ENCODE data around the gene SLX4. TPM values are rescaled to one million over a fixed set of nuclear protein-coding genes. Genes with fewer than 3 reads are reported as not detected.

The SLX4 gene
- total RNA-seq, 4 donors from 2014 or later: 3.1 to 5.6 (median 3.9) TPM

- no peak for TF ChIP-seq POLR2A (IDR thresholded peaks at IDR 0.05)
- TF ChIP-seq CTCF (IDR thresholded peaks at IDR 0.05): no peak
- Histone ChIP-seq H3K4me1 (peaks cover 0 to 44% (median 11%) of the 10 kb centered on the region in 3 donors), H3K27ac (peak overlapping the region in 3 of 4 donors; percentile 58 to 71 (median 60)), H3K4me3 (peak overlapping the region in 2 of 4 donors; percentile 2 to 14), H3K27me3 (no peaks in the 10 kb centered on the region), H3K36me3 (peaks cover 0 to 32% (median 2%) of the 10 kb centered on the region in 3 donors), H3K9me3 (no peaks in the 10 kb centered on the region)
- intact Hi-C loops (cut with DNase I): no loop called here
- DNase-seq: no peak
- WGBS, 2 donors: 58 to 64% methylated on average over 10 to 12 of the region's 14 CpGs
Observed at GRCh38 chr16:3643095-3643730, 31.8 kb upstream of the SLX4 start.

GRCh38 chr16:3642397-3643094 lies 31.1 kb upstream of the SLX4 start:
- Histone ChIP-seq H3K9me3 (no peaks in the 10 kb centered on the region), H3K27ac (peak overlapping the region in 3 of 4 donors; percentile 58 to 71 (median 60)), H3K4me1 (peaks cover 0 to 48% (median 11%) of the 10 kb centered on the region in 3 donors), H3K27me3 (no peaks in the 10 kb centered on the region), H3K36me3 (peaks cover 0 to 32% (median 2%) of the 10 kb centered on the region in 3 donors), H3K4me3 (peak overlapping the region in 2 of 4 donors; percentile 2 to 14)
- TF ChIP-seq CTCF (IDR thresholded peaks at IDR 0.05) (no peak), POLR2A (IDR thresholded peaks at IDR 0.05) (no peak)
- intact Hi-C loops (cut with DNase I): no loop called here
- 34 to 48% methylated on average over 4 to 10 of the region's 21 CpGs for WGBS, 2 donors
- no peak for DNase-seq

GRCh38 chr16:3641801-3642396 lies 30.5 kb upstream of the SLX4 start:
- H3K4me3 ChIP-seq: no peak overlapping the region
- intact Hi-C loops (cut with DNase I): no loop called here
- H3K9me3 ChIP-seq: no peaks in the 10 kb centered on the region
- peaks cover 0 to 32% (median 2%) of the 10 kb centered on the region in 3 donors for H3K36me3 ChIP-seq
- TF ChIP-seq POLR2A (IDR thresholded peaks at IDR 0.05) (no peak), CTCF (IDR thresholded peaks at IDR 0.05) (no peak)
- no peak overlapping the region for H3K27ac ChIP-seq
- H3K27me3 ChIP-seq: no peaks in the 10 kb centered on the region
- peaks cover 0 to 54% (median 11%) of the 10 kb centered on the region in 3 donors for H3K4me1 ChIP-seq
- no peak for DNase-seq
- WGBS, 2 donors: 100% methylated on average over 1 of the region's 9 CpGs; no CpG with 5 or more reads in 1 of the 2 donors

- intact Hi-C loops (cut with DNase I): no loop called here
- H3K4me1 ChIP-seq: peaks cover 0 to 46% (median 7%) of the 10 kb centered on the region in 3 donors
- H3K36me3 ChIP-seq: peaks cover 0 to 32% (median 2%) of the 10 kb centered on the region in 3 donors
- no peak for DNase-seq
- no peak for TF ChIP-seq CTCF (IDR thresholded peaks at IDR 0.05)
- no peak for TF ChIP-seq POLR2A (IDR thresholded peaks at IDR 0.05)
- no peak overlapping the region for H3K4me3 ChIP-seq
- H3K27ac ChIP-seq: no peak overlapping the region
- WGBS, 2 donors: 95 to 100% methylated on average over 1 to 6 of the region's 17 CpGs
- no peaks in the 10 kb centered on the region for H3K27me3 ChIP-seq
- no peaks in the 10 kb centered on the region for H3K9me3 ChIP-seq
Observed at GRCh38 chr16:3640632-3641501, 29.5 kb upstream of the SLX4 start.
